Hepatocyte (in vitro differentiated cells): ENCODE results near the gene SLC13A1. TPM values are rescaled to one million over a fixed set of nuclear protein-coding genes. Genes with fewer than 3 reads are reported as not detected.

Experiments
- DNase-seq: peaks from one replicate; pipeline ENCODE4 v3.0.0-alpha.2; 2016; ENCODE audit warnings: low spot score
- H2AFZ ChIP-seq: fragments of 200-600 bp; sonication (generic); 2 replicates; pipeline ENCODE4 v1.6.0; 2016; ENCODE audit warnings: antibody characterized with exemption, mild to moderate bottlenecking
- H3K27ac ChIP-seq: fragments of 200-600 bp; sonication (generic); 2 replicates; pipeline ENCODE4 v1.5.1; 2016; ENCODE audit warnings: mild to moderate bottlenecking
- H3K27me3 ChIP-seq: fragments of 200-600 bp; sonication (generic); 2 replicates; pipeline ENCODE4 v1.6.1; 2016
- H3K36me3 ChIP-seq: fragments of 200-600 bp; sonication (generic); replicated peaks from 2 replicates; pipeline ENCODE4 v1.5.1; 2016; ENCODE audit warnings: low read depth; ENCODE audit not compliant: insufficient read depth
- H3K4me1 ChIP-seq: fragments of 200-600 bp; sonication (generic); 2 replicates; pipeline ENCODE4 v1.5.1; 2016; ENCODE audit warnings: mild to moderate bottlenecking, moderate library complexity; ENCODE audit not compliant: insufficient read depth
- H3K4me2 ChIP-seq: fragments of 200-600 bp; sonication (generic); 2 replicates; pipeline ENCODE4 v1.6.0; 2016
- H3K4me3 ChIP-seq: fragments of 200-600 bp; sonication (generic); 2 replicates; pipeline ENCODE4 v1.5.1; 2016; ENCODE audit warnings: mild to moderate bottlenecking
- H3K79me2 ChIP-seq: fragments of 200-600 bp; sonication (generic); 2 replicates; pipeline ENCODE4 v1.6.0; 2017; ENCODE audit warnings: mild to moderate bottlenecking
- H3K9me2 ChIP-seq: fragments of 200-600 bp; sonication (generic); replicated peaks from 2 replicates; pipeline ENCODE4 v1.6.0; 2017; ENCODE audit warnings: mild to moderate bottlenecking; ENCODE audit not compliant: insufficient read depth
- H3K9me3 ChIP-seq: fragments of 200-600 bp; sonication (generic); 2 replicates; pipeline ENCODE4 v1.5.1; 2016; ENCODE audit warnings: low read depth, mild to moderate bottlenecking
- H4K20me1 ChIP-seq: fragments of 200-600 bp; sonication (generic); 2 replicates; pipeline ENCODE4 v1.6.0; 2016; ENCODE audit warnings: mild to moderate bottlenecking; ENCODE audit not compliant: insufficient read depth, poor library complexity, severe bottlenecking
- CTCF ChIP-seq: fragments of 200-600 bp; sonication (generic); IDR thresholded peaks from 2 replicates; pipeline ENCODE4 v1.5.1; 2016; ENCODE audit warnings: antibody characterized with exemption, mild to moderate bottlenecking; ENCODE audit not compliant: poor library complexity
- EZH2 ChIP-seq: fragments of 200-600 bp; sonication (generic); IDR thresholded peaks from 2 replicates; pipeline ENCODE4 v1.6.1; 2016; ENCODE audit warnings: antibody characterized with exemption, mild to moderate bottlenecking, borderline replicate concordance
- EZH2phosphoT487 ChIP-seq: fragments of 200-600 bp; sonication (generic); IDR thresholded peaks from one replicate; pipeline ENCODE4 v1.6.1; 2018; ENCODE audit warnings: antibody characterized with exemption, mild to moderate bottlenecking, low read depth, moderate library complexity; ENCODE audit not compliant: unreplicated experiment, severe bottlenecking
- WGBS: methylation state at CpG from one replicate; pipeline ENCODE4 v1.1.6; 2016; ENCODE audit warnings: low lambda C conversion rate; ENCODE audit errors: missing lambda C conversion rate; 5-methylcytosine and 5-hydroxymethylcytosine counted together
- polyA plus RNA-seq: library from polyadenylated mRNA; unstranded; fragments of >200 nt; fragmentation: Nextera tagmentation; extraction: Ambion mirVana; gene quantifications from 2 replicates; pipeline ENCODE4 v1.2.1, GENCODE V29; 2016
- total RNA-seq: library from RNA; depleted of rRNA; stranded (reverse); fragments of >200 nt; gene quantifications from 2 replicates; pipeline ENCODE4 v1.2.3, GENCODE V29; 2014

SLC13A1 gene
- total and polyA plus RNA-seq, 2 experiments from 2014 or later, result 0.07 TPM; not detected in 1

GRCh38 chr7:123193235-123193634 lies 6.5 kb downstream of the SLC13A1 start:
- no peaks in the 10 kb centered on the region for H4K20me1 ChIP-seq
- WGBS, result 92% methylated on average over 2 of the region's 2 CpGs
- H3K27ac ChIP-seq, result no peak overlapping the region
- H3K4me2 ChIP-seq, result no peak overlapping the region
- H3K4me1 ChIP-seq, result no peaks in the 10 kb centered on the region
- H2AFZ ChIP-seq, result no peak overlapping the region
- H3K36me3 ChIP-seq, result no peaks in the 10 kb centered on the region
- no peak overlapping the region for H3K4me3 ChIP-seq
- DNase-seq, result no peak
- H3K27me3 ChIP-seq, result no peaks in the 10 kb centered on the region
- no peaks in the 10 kb centered on the region for H3K9me3 ChIP-seq
- no peak for TF ChIP-seq CTCF
- no peak for TF ChIP-seq EZH2phosphoT487
- no peaks in the 10 kb centered on the region for H3K79me2 ChIP-seq
- no peaks in the 10 kb centered on the region for H3K9me2 ChIP-seq

- Histone ChIP-seq H3K27me3 (no peaks in the 10 kb centered on the region), H3K27ac (peak overlapping the region; percentile 76), H3K4me3 (no peak overlapping the region), H2AFZ (no peak overlapping the region), H3K4me1 (no peaks in the 10 kb centered on the region), H3K36me3 (no peaks in the 10 kb centered on the region), H3K4me2 (no peak overlapping the region), H3K9me2 (no peaks in the 10 kb centered on the region), H3K79me2 (no peaks in the 10 kb centered on the region), H3K9me3 (no peaks in the 10 kb centered on the region), H4K20me1 (no peaks in the 10 kb centered on the region)
- no peak for TF ChIP-seq CTCF
- no peak for TF ChIP-seq EZH2phosphoT487
- TF ChIP-seq EZH2, result no peak
- WGBS, result 68% methylated on average over 1 of the region's 1 CpG
- DNase-seq, result peak; percentile 23
These were observed 8.6 kb downstream of the SLC13A1 start for GRCh38 chr7:123191132-123191531.

GRCh38 chr7:123190109-123190831 lies 9.5 kb downstream of the SLC13A1 start:
- H3K36me3 ChIP-seq, result no peaks in the 10 kb centered on the region
- H3K27ac ChIP-seq, result peak overlapping the region; percentile 76
- no peak for DNase-seq
- H3K9me3 ChIP-seq, result peaks cover under 1% of the 10 kb centered on the region
- H2AFZ ChIP-seq, result no peak overlapping the region
- TF ChIP-seq EZH2 (no peak), EZH2phosphoT487 (no peak), CTCF (no peak)
- no peak overlapping the region for H3K4me2 ChIP-seq
- no peaks in the 10 kb centered on the region for H4K20me1 ChIP-seq
- H3K4me3 ChIP-seq, result no peak overlapping the region
- H3K27me3 ChIP-seq, result no peaks in the 10 kb centered on the region
- H3K9me2 ChIP-seq, result no peaks in the 10 kb centered on the region
- no peaks in the 10 kb centered on the region for H3K79me2 ChIP-seq
- no peaks in the 10 kb centered on the region for H3K4me1 ChIP-seq
- WGBS, result 77% methylated on average over 2 of the region's 2 CpGs
